ENCODE data around the gene WASF3.

DNA sequence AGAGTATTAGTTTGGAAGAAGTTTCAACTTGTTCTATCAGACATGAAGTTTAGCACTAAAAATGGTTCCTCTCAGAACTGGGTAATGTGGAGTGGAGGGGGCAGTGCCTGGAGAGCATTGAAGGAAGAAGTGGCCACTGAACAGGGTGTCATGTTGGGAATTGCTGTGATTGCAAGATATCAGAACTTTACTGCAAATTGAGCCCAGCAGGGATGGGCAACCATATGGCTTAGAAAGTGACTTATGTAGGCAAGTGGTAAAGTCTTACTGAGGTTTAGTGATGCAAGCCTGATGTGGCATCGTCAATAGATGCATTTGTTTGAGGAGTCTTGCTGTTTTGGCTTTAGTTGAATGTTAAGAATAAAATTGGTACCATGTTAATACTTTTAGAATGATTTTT, 31.7 kb downstream of the WASF3 start:
- TF ChIP-seq, protein P1, sequence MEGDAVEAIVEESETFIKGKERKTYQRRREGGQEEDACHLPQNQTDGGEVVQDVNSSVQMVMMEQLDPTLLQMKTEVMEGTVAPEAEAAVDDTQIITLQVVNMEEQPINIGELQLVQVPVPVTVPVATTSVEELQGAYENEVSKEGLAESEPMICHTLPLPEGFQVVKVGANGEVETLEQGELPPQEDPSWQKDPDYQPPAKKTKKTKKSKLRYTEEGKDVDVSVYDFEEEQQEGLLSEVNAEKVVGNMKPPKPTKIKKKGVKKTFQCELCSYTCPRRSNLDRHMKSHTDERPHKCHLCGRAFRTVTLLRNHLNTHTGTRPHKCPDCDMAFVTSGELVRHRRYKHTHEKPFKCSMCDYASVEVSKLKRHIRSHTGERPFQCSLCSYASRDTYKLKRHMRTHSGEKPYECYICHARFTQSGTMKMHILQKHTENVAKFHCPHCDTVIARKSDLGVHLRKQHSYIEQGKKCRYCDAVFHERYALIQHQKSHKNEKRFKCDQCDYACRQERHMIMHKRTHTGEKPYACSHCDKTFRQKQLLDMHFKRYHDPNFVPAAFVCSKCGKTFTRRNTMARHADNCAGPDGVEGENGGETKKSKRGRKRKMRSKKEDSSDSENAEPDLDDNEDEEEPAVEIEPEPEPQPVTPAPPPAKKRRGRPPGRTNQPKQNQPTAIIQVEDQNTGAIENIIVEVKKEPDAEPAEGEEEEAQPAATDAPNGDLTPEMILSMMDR (IDR thresholded peaks at IDR 0.05; ENCODE audit: low read depth, low read length, missing input control), result no peak
- no peak for TF ChIP-seq TAF1 (conservative IDR thresholded peaks at IDR 0.05)
- no peak for TF ChIP-seq YY1 (IDR thresholded peaks at IDR 0.05)
- TF ChIP-seq, protein P2, sequence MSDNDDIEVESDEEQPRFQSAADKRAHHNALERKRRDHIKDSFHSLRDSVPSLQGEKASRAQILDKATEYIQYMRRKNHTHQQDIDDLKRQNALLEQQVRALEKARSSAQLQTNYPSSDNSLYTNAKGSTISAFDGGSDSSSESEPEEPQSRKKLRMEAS (IDR thresholded peaks at IDR 0.05), result no peak
- no peak for TF ChIP-seq GABPA (IDR thresholded peaks at IDR 0.05 in 1 of 2, conservative IDR thresholded peaks at IDR 0.05 in 1 of 2)
- TF ChIP-seq, protein P3, sequence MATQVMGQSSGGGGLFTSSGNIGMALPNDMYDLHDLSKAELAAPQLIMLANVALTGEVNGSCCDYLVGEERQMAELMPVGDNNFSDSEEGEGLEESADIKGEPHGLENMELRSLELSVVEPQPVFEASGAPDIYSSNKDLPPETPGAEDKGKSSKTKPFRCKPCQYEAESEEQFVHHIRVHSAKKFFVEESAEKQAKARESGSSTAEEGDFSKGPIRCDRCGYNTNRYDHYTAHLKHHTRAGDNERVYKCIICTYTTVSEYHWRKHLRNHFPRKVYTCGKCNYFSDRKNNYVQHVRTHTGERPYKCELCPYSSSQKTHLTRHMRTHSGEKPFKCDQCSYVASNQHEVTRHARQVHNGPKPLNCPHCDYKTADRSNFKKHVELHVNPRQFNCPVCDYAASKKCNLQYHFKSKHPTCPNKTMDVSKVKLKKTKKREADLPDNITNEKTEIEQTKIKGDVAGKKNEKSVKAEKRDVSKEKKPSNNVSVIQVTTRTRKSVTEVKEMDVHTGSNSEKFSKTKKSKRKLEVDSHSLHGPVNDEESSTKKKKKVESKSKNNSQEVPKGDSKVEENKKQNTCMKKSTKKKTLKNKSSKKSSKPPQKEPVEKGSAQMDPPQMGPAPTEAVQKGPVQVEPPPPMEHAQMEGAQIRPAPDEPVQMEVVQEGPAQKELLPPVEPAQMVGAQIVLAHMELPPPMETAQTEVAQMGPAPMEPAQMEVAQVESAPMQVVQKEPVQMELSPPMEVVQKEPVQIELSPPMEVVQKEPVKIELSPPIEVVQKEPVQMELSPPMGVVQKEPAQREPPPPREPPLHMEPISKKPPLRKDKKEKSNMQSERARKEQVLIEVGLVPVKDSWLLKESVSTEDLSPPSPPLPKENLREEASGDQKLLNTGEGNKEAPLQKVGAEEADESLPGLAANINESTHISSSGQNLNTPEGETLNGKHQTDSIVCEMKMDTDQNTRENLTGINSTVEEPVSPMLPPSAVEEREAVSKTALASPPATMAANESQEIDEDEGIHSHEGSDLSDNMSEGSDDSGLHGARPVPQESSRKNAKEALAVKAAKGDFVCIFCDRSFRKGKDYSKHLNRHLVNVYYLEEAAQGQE (IDR thresholded peaks at IDR 0.05), result no peak
- TF ChIP-seq, protein P4, sequence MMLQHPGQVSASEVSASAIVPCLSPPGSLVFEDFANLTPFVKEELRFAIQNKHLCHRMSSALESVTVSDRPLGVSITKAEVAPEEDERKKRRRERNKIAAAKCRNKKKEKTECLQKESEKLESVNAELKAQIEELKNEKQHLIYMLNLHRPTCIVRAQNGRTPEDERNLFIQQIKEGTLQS (IDR thresholded peaks at IDR 0.05), result no peak
- no peak for TF ChIP-seq FOXA1 (IDR thresholded peaks at IDR 0.05)
- no peak for TF ChIP-seq RAD21 (IDR thresholded peaks at IDR 0.05)
- no peak for TF ChIP-seq JUND (IDR thresholded peaks at IDR 0.05)
- TF ChIP-seq SP1 (IDR thresholded peaks at IDR 0.05), result no peak
- TF ChIP-seq, protein P5, sequence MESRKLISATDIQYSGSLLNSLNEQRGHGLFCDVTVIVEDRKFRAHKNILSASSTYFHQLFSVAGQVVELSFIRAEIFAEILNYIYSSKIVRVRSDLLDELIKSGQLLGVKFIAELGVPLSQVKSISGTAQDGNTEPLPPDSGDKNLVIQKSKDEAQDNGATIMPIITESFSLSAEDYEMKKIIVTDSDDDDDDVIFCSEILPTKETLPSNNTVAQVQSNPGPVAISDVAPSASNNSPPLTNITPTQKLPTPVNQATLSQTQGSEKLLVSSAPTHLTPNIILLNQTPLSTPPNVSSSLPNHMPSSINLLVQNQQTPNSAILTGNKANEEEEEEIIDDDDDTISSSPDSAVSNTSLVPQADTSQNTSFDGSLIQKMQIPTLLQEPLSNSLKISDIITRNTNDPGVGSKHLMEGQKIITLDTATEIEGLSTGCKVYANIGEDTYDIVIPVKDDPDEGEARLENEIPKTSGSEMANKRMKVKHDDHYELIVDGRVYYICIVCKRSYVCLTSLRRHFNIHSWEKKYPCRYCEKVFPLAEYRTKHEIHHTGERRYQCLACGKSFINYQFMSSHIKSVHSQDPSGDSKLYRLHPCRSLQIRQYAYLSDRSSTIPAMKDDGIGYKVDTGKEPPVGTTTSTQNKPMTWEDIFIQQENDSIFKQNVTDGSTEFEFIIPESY (IDR thresholded peaks at IDR 0.05), result no peak
- TF ChIP-seq NR2F2 (IDR thresholded peaks at IDR 0.05), result no peak
